Activated T-cell treated with anti-CD3 and anti-CD28 coated beads for 48 hours (primary cell): ENCODE measurements around the gene ABLIM3.

Experiments
- DNase-seq: peaks from one replicate; pipeline ENCODE4 v3.0.0-alpha.2; 2020; ENCODE audit warnings: low read depth

ABLIM3 gene

GRCh38 chr5:149282027-149282965, 141.0 kb downstream of the ABLIM3 start:
- no peak for DNase-seq

- DNase-seq, result no peak
Observed at GRCh38 chr5:149282966-149283332, 141.7 kb downstream of the ABLIM3 start.

- DNase-seq, result no peak
Observed at GRCh38 chr5:149283626-149284480, 142.6 kb downstream of the ABLIM3 start.

GRCh38 chr5:149284501-149284900, 143.2 kb downstream of the ABLIM3 start:
- no peak for DNase-seq

- no peak for DNase-seq
Observed at GRCh38 chr5:149285153-149285552, 143.9 kb downstream of the ABLIM3 start.

- DNase-seq, result no peak
Observed at GRCh38 chr5:149288436-149288835, 147.1 kb downstream of the ABLIM3 start.

GRCh38 chr5:149289301-149289700, 148.0 kb downstream of the ABLIM3 start:
- no peak for DNase-seq

- DNase-seq, result no peak
Observed at GRCh38 chr5:149294872-149295829, 153.9 kb downstream of the ABLIM3 start.

GRCh38 chr5:149297340-149298025, 156.2 kb downstream of the ABLIM3 start:
- DNase-seq, result no peak

GRCh38 chr5:149298163-149298562, 156.9 kb downstream of the ABLIM3 start:
- DNase-seq, result no peak

- DNase-seq, result no peak
Observed at GRCh38 chr5:149298842-149299404, 157.6 kb downstream of the ABLIM3 start.

GRCh38 chr5:149299451-149300054, 158.3 kb downstream of the ABLIM3 start:
- DNase-seq, result no peak

- no peak for DNase-seq
Observed at GRCh38 chr5:149300441-149300840, 159.1 kb downstream of the ABLIM3 start.

GRCh38 chr5:149301049-149301743, 159.9 kb downstream of the ABLIM3 start:
- DNase-seq, result no peak

- DNase-seq, result no peak
Observed at GRCh38 chr5:149301744-149302380, 160.6 kb downstream of the ABLIM3 start.

- no peak for DNase-seq
Observed at GRCh38 chr5:149302641-149303040, 161.3 kb downstream of the ABLIM3 start.

GRCh38 chr5:149303210-149303609, 161.9 kb downstream of the ABLIM3 start:
- no peak for DNase-seq

GRCh38 chr5:149304195-149305078, 163.1 kb downstream of the ABLIM3 start:
- no peak for DNase-seq
